Liver (tissue), 3 donors: Measurements from ENCODE around the gene CYP4F22.

Experiments
- EGR1 ChIP-seq, 2 donors: IDR thresholded peaks; 2 replicates each; pipeline ENCODE4 v1.6.1; 2016 to 2018; ENCODE audit warnings: antibody characterized with exemption in 2 of 2, low read depth in 2 of 2
- FOXA1 ChIP-seq: IDR thresholded peaks from 2 replicates; pipeline ENCODE4 v1.6.1; 2016; ENCODE audit warnings: antibody characterized with exemption
- JUND ChIP-seq, 2 donors: IDR thresholded peaks; 2 replicates each; pipeline ENCODE4 v1.6.1; 2016; ENCODE audit warnings: antibody characterized with exemption in 2 of 2
- NR2F2 ChIP-seq: IDR thresholded peaks from 2 replicates; pipeline ENCODE4 v1.6.1; 2016; ENCODE audit warnings: antibody characterized with exemption
- RAD21 ChIP-seq, 2 donors: IDR thresholded peaks; 2 replicates each; pipeline ENCODE4 v1.6.1; 2016; ENCODE audit warnings: antibody characterized with exemption in 2 of 2, mild to moderate bottlenecking in 2 of 2
- SP1 ChIP-seq: IDR thresholded peaks from 2 replicates; pipeline ENCODE4 v1.6.1; 2018; ENCODE audit warnings: antibody characterized with exemption, mild to moderate bottlenecking
- TAF1 ChIP-seq: conservative IDR thresholded peaks from 2 replicates; pipeline ENCODE4 v1.6.1; 2016; ENCODE audit warnings: antibody characterized with exemption, mild to moderate bottlenecking
- YY1 ChIP-seq: IDR thresholded peaks from 2 replicates; pipeline ENCODE4 v1.6.1; 2016; ENCODE audit warnings: antibody characterized with exemption, mild to moderate bottlenecking
- TF ChIP-seq, protein P1 (sequence below): IDR thresholded peaks from 2 replicates; pipeline ENCODE4 v1.6.1; 2016; ENCODE audit warnings: antibody characterized with exemption
- TF ChIP-seq, protein P2 (sequence below): fragments of 150-350 bp; IDR thresholded peaks from 2 replicates; pipeline ENCODE4 v1.5.1; 2017; ENCODE audit warnings: improper control_type of control experiment, low read depth, low read length; ENCODE audit not compliant: missing input control
- donor health status: healthy.
- donor health status: healthy.

DNA sequence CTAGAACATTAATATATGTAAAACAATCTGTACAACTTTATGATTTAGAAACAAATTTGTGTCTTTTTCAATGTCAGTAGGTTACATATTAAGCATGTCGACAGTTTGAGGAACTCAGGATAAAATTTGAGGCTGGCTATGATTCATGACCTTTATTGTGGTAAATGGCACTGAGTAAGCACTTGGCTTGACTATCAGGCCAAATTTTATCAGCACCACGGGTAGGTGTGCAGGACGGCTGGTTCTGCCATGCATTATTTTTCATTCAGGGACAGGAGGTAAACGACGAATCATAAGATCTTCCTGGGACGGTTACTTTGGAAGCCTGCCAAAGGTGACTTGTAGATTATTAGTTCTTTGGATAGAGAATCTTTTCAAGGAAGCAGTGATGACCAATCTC is 86.7 kb downstream of the CYP4F22 start:
- TF ChIP-seq, protein P1, sequence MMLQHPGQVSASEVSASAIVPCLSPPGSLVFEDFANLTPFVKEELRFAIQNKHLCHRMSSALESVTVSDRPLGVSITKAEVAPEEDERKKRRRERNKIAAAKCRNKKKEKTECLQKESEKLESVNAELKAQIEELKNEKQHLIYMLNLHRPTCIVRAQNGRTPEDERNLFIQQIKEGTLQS: no peak
- TF ChIP-seq, protein P2, sequence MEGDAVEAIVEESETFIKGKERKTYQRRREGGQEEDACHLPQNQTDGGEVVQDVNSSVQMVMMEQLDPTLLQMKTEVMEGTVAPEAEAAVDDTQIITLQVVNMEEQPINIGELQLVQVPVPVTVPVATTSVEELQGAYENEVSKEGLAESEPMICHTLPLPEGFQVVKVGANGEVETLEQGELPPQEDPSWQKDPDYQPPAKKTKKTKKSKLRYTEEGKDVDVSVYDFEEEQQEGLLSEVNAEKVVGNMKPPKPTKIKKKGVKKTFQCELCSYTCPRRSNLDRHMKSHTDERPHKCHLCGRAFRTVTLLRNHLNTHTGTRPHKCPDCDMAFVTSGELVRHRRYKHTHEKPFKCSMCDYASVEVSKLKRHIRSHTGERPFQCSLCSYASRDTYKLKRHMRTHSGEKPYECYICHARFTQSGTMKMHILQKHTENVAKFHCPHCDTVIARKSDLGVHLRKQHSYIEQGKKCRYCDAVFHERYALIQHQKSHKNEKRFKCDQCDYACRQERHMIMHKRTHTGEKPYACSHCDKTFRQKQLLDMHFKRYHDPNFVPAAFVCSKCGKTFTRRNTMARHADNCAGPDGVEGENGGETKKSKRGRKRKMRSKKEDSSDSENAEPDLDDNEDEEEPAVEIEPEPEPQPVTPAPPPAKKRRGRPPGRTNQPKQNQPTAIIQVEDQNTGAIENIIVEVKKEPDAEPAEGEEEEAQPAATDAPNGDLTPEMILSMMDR: no peak
- TF ChIP-seq FOXA1 (no peak), YY1 (no peak), EGR1 (IDR thresholded peaks at IDR 0.05; ENCODE audit: low read depth in 2 of 2) (no peak), RAD21 (IDR thresholded peaks at IDR 0.05) (no peak), TAF1 (no peak), SP1 (no peak), NR2F2 (no peak), JUND (IDR thresholded peaks at IDR 0.05) (no peak)
